Measurements from ENCODE around the gene NINJ2. TPM values are rescaled to one million over a fixed set of nuclear protein-coding genes. Genes with fewer than 3 reads are reported as not detected.

The NINJ2 gene
- polyA plus RNA-seq, 1 donor from 2014 or later, result not detected

- H3K9ac ChIP-seq (ENCODE audit: low read length), result no peak overlapping the region
- no peak overlapping the region for H3K27ac ChIP-seq (ENCODE audit: low read length)
- no peaks in the 10 kb centered on the region for H4K20me1 ChIP-seq (ENCODE audit: insufficient read depth)
- no peaks in the 10 kb centered on the region for H3K9me2 ChIP-seq (ENCODE audit: insufficient read depth, low read length)
- no peak overlapping the region for H2AFZ ChIP-seq (ENCODE audit: low read depth, low read length)
- TF ChIP-seq CTCF (IDR thresholded peaks at IDR 0.05; ENCODE audit: poor library complexity, severe bottlenecking), result no peak
- no peak for TF ChIP-seq EP300 (conservative IDR thresholded peaks at IDR 0.05; ENCODE audit: poor library complexity, severe bottlenecking)
- TF ChIP-seq POLR2AphosphoS5 (IDR thresholded peaks at IDR 0.05), result no peak
- TF ChIP-seq RAD21 (conservative IDR thresholded peaks at IDR 0.05), result no peak
- TF ChIP-seq MXI1 (conservative IDR thresholded peaks at IDR 0.05; ENCODE audit: poor library complexity, severe bottlenecking), result no peak
- TF ChIP-seq SMC3 (conservative IDR thresholded peaks at IDR 0.05; ENCODE audit: poor library complexity), result no peak
- no peak for TF ChIP-seq EZH2 (IDR thresholded peaks at IDR 0.05; ENCODE audit: borderline replicate concordance, insufficient read depth, low read length, poor library complexity, severe bottlenecking)
- TF ChIP-seq REST (IDR thresholded peaks at IDR 0.05; ENCODE audit: borderline replicate concordance), result no peak
- H3K4me2 ChIP-seq (ENCODE audit: low read length), result no peak overlapping the region
- H3K27me3 ChIP-seq (ENCODE audit: insufficient read depth, low read depth, low read length), result no peaks in the 10 kb centered on the region
- H3K79me2 ChIP-seq (replicated peaks; ENCODE audit: insufficient read depth, low read length), result no peaks in the 10 kb centered on the region
- H3K4me3 ChIP-seq (ENCODE audit: low read length), result no peak overlapping the region
- no peaks in the 10 kb centered on the region for H3F3A ChIP-seq (ENCODE audit: insufficient read depth, low read length, poor library complexity, severe bottlenecking)
- H3K9me3 ChIP-seq (ENCODE audit: low read length), result no peaks in the 10 kb centered on the region
- no peaks in the 10 kb centered on the region for H3K36me3 ChIP-seq (ENCODE audit: insufficient read depth, low read length)
Observed at GRCh38 chr12:662566-663292, 516 bp downstream of the NINJ2 start.

DNA sequence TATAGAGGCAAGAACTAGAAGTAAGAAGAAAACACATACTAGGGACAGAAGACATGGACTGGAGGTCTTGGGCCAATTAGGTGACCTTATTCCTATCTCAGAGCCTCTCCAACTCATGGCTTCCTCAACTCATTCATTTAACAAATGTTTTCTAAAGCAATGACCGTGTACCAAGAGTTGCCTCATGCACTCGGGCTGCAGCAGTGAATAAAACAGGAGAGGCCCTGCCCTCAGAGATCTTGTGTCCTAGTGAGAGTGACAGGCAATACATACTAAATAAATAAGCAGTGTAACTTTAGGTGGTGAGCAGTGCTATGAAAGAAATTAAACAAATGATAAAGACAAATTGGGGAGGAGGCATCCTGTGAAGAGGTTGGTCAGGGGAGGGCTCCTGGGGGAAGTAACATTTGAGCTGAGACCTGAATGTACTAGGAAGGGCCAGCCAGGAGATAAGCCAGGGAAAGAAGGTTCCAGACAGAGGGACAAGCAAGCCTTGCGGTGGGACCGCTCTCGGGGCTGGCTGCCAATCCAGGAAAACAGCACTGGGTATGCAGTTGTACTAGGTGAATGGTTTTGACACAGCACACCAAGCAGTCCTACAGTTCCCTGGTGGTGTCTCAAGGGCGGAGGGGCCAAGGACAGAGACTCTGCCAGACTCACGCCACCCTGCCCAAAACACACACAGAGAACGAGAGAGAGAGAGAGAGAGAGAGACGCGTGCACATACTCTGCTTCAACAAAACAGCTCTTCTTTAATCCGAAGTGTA lies 1.3 kb downstream of the NINJ2 start:
- Histone ChIP-seq H2AFZ (ENCODE audit: low read depth, low read length) (no peak overlapping the region), H3F3A (ENCODE audit: insufficient read depth, low read length, poor library complexity, severe bottlenecking) (no peaks in the 10 kb centered on the region), H3K36me3 (ENCODE audit: insufficient read depth, low read length) (no peaks in the 10 kb centered on the region), H3K27ac (ENCODE audit: low read length) (no peak overlapping the region), H4K20me1 (ENCODE audit: insufficient read depth) (no peaks in the 10 kb centered on the region), H3K9me2 (ENCODE audit: insufficient read depth, low read length) (no peaks in the 10 kb centered on the region), H3K79me2 (replicated peaks; ENCODE audit: insufficient read depth, low read length) (no peaks in the 10 kb centered on the region), H3K4me3 (ENCODE audit: low read length) (no peak overlapping the region), H3K9me3 (ENCODE audit: low read length) (no peaks in the 10 kb centered on the region), H3K27me3 (ENCODE audit: insufficient read depth, low read depth, low read length) (no peaks in the 10 kb centered on the region), H3K4me2 (ENCODE audit: low read length) (no peak overlapping the region), H3K9ac (ENCODE audit: low read length) (no peak overlapping the region)
- TF ChIP-seq RAD21 (conservative IDR thresholded peaks at IDR 0.05) (no peak), CTCF (IDR thresholded peaks at IDR 0.05; ENCODE audit: poor library complexity, severe bottlenecking) (no peak), MXI1 (conservative IDR thresholded peaks at IDR 0.05; ENCODE audit: poor library complexity, severe bottlenecking) (no peak), TAF1 (IDR thresholded peaks at IDR 0.05; ENCODE audit: low read depth) (no peak), POLR2AphosphoS5 (IDR thresholded peaks at IDR 0.05) (no peak), EZH2 (IDR thresholded peaks at IDR 0.05; ENCODE audit: borderline replicate concordance, insufficient read depth, low read length, poor library complexity, severe bottlenecking) (no peak), REST (IDR thresholded peaks at IDR 0.05; ENCODE audit: borderline replicate concordance) (no peak), EP300 (conservative IDR thresholded peaks at IDR 0.05; ENCODE audit: poor library complexity, severe bottlenecking) (no peak), SMC3 (conservative IDR thresholded peaks at IDR 0.05; ENCODE audit: poor library complexity) (no peak)
